AG09309 (cell line): ENCODE data around the gene NF1.
"Not testable (repeated sequence)": the region's sequence is repeated elsewhere in the genome, so short reads cannot be mapped to it uniquely, and the experiment has no call there.

Experiments used
- DNase-seq: peaks from one replicate; pipeline ENCODE4 v3.0.0-alpha.2; 2010; ENCODE audit warnings: low read depth
- H3K4me3 ChIP-seq: 2 replicates; pipeline ENCODE4 v1.5.1; 2011; ENCODE audit warnings: mild to moderate bottlenecking, low read depth, low read length, moderate library complexity; ENCODE audit not compliant: control insufficient read depth
- TF ChIP-seq, protein P1 (sequence below): IDR thresholded peaks from 2 replicates; pipeline ENCODE4 v1.5.1; 2011; ENCODE audit warnings: mild to moderate bottlenecking, low read depth, low read length, inconsistent platforms; ENCODE audit not compliant: insufficient read depth, control insufficient read depth; ENCODE audit errors: missing control alignments

NF1 gene

DNA sequence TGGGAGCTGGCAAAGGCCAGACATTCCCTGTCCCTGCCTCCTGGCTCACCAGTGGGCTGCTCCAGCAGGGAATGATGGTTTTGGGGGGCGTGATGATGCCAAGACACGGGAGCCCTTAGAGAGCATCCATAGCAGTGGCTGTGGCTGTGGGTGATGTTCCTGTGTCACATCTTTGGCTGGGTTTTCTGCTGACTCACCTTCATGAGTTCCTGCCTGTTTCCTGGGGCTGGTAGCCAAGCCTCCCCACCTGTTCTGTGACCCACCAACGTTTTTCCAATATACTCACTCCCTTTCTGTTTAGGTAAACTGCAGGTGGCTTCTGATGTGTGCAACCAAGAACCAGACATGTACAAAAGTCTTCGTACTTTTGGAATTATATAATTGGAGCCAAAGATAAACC, 16.5 kb upstream of the NF1 start:
- TF ChIP-seq, protein P1, sequence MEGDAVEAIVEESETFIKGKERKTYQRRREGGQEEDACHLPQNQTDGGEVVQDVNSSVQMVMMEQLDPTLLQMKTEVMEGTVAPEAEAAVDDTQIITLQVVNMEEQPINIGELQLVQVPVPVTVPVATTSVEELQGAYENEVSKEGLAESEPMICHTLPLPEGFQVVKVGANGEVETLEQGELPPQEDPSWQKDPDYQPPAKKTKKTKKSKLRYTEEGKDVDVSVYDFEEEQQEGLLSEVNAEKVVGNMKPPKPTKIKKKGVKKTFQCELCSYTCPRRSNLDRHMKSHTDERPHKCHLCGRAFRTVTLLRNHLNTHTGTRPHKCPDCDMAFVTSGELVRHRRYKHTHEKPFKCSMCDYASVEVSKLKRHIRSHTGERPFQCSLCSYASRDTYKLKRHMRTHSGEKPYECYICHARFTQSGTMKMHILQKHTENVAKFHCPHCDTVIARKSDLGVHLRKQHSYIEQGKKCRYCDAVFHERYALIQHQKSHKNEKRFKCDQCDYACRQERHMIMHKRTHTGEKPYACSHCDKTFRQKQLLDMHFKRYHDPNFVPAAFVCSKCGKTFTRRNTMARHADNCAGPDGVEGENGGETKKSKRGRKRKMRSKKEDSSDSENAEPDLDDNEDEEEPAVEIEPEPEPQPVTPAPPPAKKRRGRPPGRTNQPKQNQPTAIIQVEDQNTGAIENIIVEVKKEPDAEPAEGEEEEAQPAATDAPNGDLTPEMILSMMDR = no peak
- DNase-seq = no peak
- H3K4me3 ChIP-seq = no peak overlapping the region

DNA sequence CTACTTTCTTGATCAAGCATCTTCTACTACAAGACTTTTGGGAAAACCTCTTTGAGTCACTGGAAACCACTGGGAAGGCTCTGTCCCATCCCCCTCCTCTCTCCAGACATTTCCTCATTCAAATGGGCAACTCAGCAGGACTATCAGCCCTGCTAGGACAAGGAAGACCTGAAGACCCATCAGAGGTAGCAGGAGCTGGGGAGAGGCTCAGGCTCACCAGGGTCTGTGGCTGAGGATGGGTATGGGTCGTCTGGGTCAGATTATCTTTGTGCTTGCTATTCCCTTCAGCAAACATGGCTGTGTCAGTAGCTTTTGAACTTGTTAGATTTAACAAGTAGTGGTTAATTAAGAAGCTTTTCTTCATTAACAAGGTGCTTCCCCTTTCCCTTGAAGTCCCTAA, 15.0 kb upstream of the NF1 start:
- no peak overlapping the region for H3K4me3 ChIP-seq
- DNase-seq = no peak
- TF ChIP-seq, protein P1 = no peak

DNA sequence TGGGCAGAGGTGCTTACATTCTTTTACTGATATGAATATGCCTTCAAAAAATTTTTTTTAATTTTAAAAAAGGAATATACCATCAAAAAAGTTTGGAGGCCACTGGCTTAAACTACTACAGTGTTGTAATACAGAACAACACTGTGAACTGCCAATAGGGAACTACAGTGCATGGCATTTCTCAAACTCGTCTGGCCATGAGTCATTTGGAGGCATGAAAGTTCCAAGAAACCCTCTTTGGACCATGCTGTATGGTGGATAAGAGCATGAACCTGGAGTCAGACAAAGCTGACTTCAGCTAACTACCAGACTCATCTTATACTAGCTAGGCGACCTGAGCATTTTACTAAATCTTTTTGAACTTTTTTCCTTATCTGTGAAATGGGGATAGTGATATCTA, 9.2 kb upstream of the NF1 start:
- no peak overlapping the region for H3K4me3 ChIP-seq
- TF ChIP-seq, protein P1 = no peak
- no peak for DNase-seq

DNA sequence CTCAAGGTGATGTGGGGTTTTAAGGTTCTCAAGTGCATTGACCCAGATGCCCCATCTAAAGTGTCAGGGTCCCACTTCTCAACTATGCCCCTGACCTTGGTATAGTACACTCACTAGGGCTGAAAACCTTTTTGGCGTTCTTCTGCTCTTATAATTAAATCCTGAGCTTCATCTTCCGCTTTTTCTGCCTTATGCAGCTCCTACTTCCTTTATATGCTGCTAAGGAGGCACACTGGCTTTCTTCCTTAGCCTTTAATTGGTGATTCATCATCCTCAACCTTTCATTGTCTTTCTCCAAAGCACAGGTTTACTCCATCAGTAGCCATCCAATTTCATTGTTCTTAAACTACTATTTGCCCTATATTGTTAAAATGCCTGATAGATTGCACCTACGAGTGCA, 5.3 kb upstream of the NF1 start:
- no peak for DNase-seq
- TF ChIP-seq, protein P1 = no peak
- no peak overlapping the region for H3K4me3 ChIP-seq

DNA sequence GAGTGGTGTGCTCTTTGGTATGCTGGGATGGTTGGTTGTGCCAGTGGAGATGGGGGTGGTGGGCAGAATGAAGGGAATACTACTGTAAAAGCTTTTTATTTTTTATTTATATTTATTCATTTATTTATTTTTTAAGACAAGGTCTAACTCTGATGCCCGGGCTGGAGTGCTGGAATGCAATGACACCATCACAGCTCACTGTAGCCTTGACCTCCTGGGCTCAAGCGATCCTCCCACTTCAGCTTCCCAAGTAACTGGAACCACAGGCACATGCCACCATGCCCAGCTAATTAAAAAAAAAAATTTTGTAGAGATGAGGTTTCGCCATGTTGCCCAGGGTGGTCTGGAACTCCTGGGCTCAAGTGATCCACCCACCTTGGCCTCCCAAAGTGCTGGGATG, 4.1 kb upstream of the NF1 start:
- H3K4me3 ChIP-seq = not testable (repeated sequence)

DNA sequence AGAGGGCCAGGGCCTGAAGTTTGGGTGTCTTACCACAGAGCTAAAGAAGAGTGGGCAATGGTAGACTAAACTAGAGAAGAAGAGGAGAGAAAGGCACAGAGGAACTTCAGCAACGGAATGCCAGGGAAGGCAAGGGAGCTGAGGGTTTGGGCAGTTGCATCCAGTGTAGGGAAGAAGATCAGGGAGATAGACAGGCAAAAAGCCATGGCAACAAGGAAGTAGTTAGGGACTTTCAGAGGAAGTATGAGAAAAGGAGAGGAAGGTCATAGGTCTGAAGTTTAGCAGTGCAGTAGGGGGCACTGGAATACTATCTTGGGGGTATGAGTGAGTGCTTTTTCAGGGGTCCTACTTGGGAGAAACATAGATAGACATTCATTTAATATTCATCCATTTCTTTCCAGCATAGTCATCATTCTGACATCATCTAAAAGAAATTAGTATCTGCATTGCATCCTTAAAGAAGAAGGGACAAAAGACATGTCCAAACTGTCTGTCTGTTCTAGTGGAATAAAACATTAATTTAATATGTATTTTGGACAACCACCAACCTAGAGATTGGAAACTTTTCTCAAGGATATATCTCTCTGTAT, 2.2 kb upstream of the NF1 start:
- H3K4me3 ChIP-seq = no peak overlapping the region
- DNase-seq = no peak
- TF ChIP-seq, protein P1 = no peak

More for the DNA sequence above, 4.1 kb upstream of the NF1 start:
- DNase-seq = not testable (repeated sequence)

DNA sequence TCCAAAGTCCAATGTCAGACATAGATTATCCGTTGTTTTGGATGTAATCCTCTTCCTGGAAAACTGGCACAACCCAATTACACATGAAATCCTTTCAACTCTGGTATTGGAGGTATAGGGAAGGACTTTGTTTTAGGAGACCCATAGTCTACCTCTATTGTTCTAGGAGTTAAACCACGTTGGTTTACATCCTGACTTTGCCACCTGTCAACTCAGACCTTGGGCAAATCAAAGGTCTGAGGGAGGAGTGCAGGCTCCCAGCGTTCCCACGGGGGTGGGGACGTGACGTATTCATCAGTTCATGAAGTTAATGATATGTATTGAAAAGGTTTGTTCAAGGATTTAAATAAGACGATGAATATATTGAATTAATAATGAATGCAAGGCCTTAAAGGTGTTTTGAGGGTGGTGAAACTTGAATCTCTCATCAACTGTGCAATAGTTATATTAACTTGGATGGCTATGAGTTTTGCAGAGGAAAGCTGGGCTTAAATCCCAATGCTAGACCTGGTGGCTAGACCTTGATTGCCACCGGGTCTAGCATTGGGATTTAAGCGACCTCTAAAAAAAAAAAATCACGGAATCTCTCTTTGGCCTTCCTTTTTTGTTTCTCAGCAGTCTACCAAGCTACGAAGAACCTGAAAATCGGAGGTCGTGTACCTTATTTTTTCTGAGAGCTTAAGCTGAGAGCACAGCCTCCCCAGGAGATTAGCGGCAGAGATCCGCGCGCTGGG, 744 bp upstream of the NF1 start:
- peak overlapping the region; percentile 97 for H3K4me3 ChIP-seq
- DNase-seq = no peak
- TF ChIP-seq, protein P1 = no peak
